Stomach (tissue), 9 donors: ENCODE measurements around the gene CLSTN1. TPM values are rescaled to one million over a fixed set of nuclear protein-coding genes. Genes with fewer than 3 reads are reported as not detected.

Source experiments
- DNase-seq, 2 donors: peaks; one replicate each; pipeline versions ENCODE4 v3.0.0 to v3.0.0-alpha.2; 2013 to 2019
- H3K27ac ChIP-seq, 5 donors: fragments of 200-600 bp in 4 of 5; sonication (generic) in 4 of 5; one replicate each; pipeline ENCODE4 v1.5.1; 2013 to 2019; ENCODE audit warnings: mild to moderate bottlenecking in 1 of 5, moderate library complexity in 1 of 5
- H3K27me3 ChIP-seq, 3 donors: fragments of 200-600 bp; sonication (generic); one replicate each; pipeline ENCODE4 v1.5.1; 2017 to 2019; ENCODE audit warnings: mixed run types in 1 of 3
- H3K36me3 ChIP-seq, 4 donors: fragments of 200-600 bp; sonication (generic); 1 replicate in 3 of 4; 2 replicates in 1 of 4; pipeline ENCODE4 v1.5.1; 2016 to 2019
- H3K4me1 ChIP-seq, 4 donors: fragments of 200-600 bp; sonication (generic); one replicate each; pipeline ENCODE4 v1.5.1; 2016 to 2019
- H3K4me3 ChIP-seq, 4 donors: fragments of 200-600 bp; sonication (generic) in 3 of 4; one replicate each; pipeline ENCODE4 v1.5.1; 2016 to 2019; ENCODE audit warnings: mild to moderate bottlenecking in 1 of 4
- H3K9me3 ChIP-seq, 4 donors: fragments of 200-600 bp; sonication (generic); one replicate each; pipeline ENCODE4 v1.5.1; 2016 to 2019
- CTCF ChIP-seq, 7 experiments: fragments of 450-650 bp in 4 of 7; fragments of 200-600 bp in 3 of 7; sonication (generic) in 3 of 7; IDR thresholded peaks; one replicate each; pipeline ENCODE4 v1.5.1; 2016 to 2019; ENCODE audit warnings: antibody characterized with exemption in 7 of 7, control low read depth in 2 of 7, mild to moderate bottlenecking in 1 of 7
- EP300 ChIP-seq: sonication (generic); formaldehyde crosslinking; IDR thresholded peaks from one replicate; pipeline ENCODE4 v1.6.1; 2017; ENCODE audit warnings: antibody characterized with exemption
- POLR2A ChIP-seq, 4 donors: fragments of 450-650 bp; IDR thresholded peaks; one replicate each; pipeline ENCODE4 v1.6.1; 2016; ENCODE audit warnings: antibody characterized with exemption in 4 of 4, control low read depth in 2 of 4, mild to moderate bottlenecking in 1 of 4, moderate library complexity in 1 of 4
- POLR2AphosphoS5 ChIP-seq, 3 donors: sonication (generic); formaldehyde crosslinking; IDR thresholded peaks; one replicate each; pipeline ENCODE4 v1.6.1; 2016; ENCODE audit warnings: antibody characterized with exemption in 3 of 3
- WGBS, 5 donors: extraction: QIAGEN DNeasy Blood & Tissue Kit in 3 of 5; methylation state at CpG; one replicate each; pipeline versions ENCODE4 v1.1.5 to v1.1.7; 2013 to 2018; 5-methylcytosine and 5-hydroxymethylcytosine counted together
- intact Hi-C: fragments of 100-400 bp; cut with DNase I; formaldehyde crosslinking; loops from one replicate; pipeline ENCODE4 v1.15.1; 2023; ENCODE audit warnings: low total_unique reads
- polyA plus RNA-seq, 3 donors: library from polyadenylated mRNA; stranded (reverse); fragments of 200-250 nt; gene quantifications; one replicate each; pipeline ENCODE4 v1.2.3, GENCODE V29; 2013
- total RNA-seq, 5 donors: library from RNA; depleted of rRNA; stranded (reverse); fragments of >200 nt; gene quantifications; one replicate each; pipeline versions ENCODE4 v1.1.0 to v1.2.3, GENCODE V29; 2014 to 2016
- donor health status: healthy with polysubstance abuse.
- donor health status: Bipolar disorder and iron deficiency.
- donor health status: healthy.

Gene CLSTN1
- total and polyA plus RNA-seq, 8 donors: 10.5 to 156 (median 30.9) TPM

DNA sequence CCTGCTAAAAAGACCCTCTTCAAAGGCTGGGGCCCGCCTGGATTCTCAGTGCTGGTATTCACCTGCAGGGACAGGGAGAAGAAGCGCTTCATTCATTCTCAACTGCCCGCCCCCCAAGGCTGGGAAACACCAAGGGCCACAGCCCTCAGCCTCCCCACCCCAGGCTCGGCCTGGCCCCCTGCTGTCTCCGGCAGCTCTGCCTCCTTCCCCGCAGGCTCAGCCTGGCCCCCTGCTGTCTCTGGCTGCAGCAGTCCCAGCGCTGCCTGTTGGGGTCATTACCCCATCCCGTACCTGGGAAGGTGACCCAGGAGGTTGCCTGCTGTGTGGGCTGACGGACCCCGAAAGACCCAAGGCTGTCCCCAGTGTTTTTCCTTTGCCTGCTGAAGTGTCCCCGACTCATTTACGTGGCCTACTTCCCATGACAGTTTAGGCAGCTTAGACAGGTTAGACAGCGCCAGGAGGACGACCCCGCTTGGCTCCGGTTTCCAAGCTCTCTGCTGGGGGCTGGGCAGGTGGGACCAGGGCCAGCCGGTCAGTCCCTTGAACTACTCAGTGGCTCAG lies 22.9 kb upstream of the CLSTN1 start:
- Histone ChIP-seq H3K27me3 (no peaks in the 10 kb centered on the region), H3K9me3 (no peaks in the 10 kb centered on the region), H3K4me3 (no peak overlapping the region), H3K36me3 (peaks cover 4 to 30% (median 17%) of the 10 kb centered on the region in 4 donors), H3K4me1 (peaks cover 11 to 35% (median 20%) of the 10 kb centered on the region in 4 donors), H3K27ac (no peak overlapping the region)
- intact Hi-C loops: no loop called here
- WGBS, 5 donors: 82 to 90% (median 85%) methylated on average over 17 of the region's 17 CpGs
- TF ChIP-seq EP300 (no peak), CTCF (IDR thresholded peaks at IDR 0.05) (no peak), POLR2AphosphoS5 (IDR thresholded peaks at IDR 0.05) (no peak), POLR2A (IDR thresholded peaks at IDR 0.05) (no peak)
- no peak for DNase-seq

DNA sequence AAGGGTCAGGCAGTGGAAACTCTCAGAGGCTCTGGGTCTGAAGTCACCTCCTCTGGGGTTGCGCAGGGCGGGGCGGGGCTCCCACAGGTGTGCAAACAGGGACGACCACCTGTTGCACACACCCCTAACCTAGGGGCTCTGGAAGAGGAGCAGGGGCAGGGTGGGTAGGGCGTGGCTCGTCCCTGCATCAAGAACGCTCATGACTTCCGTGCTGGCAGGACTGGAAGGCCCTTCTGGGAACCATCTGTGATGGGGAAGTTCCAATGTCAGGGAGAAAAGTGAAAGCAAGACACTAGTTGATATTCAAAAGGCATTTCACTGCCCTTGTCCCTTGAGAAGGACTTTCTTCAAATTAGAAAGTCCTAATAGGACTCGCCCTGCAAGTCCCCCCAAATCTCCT lies 22.1 kb upstream of the CLSTN1 start:
- Histone ChIP-seq H3K4me1 (peaks cover 11 to 35% (median 20%) of the 10 kb centered on the region in 4 donors), H3K4me3 (no peak overlapping the region), H3K9me3 (no peaks in the 10 kb centered on the region), H3K36me3 (peaks cover 4 to 26% (median 16%) of the 10 kb centered on the region in 4 donors), H3K27ac (no peak overlapping the region), H3K27me3 (no peaks in the 10 kb centered on the region)
- intact Hi-C loops: no loop called here
- no peak for DNase-seq
- 65 to 79% (median 68%) methylated on average over 9 of the region's 9 CpGs for WGBS, 5 donors
- TF ChIP-seq POLR2A (IDR thresholded peaks at IDR 0.05): no peak
- TF ChIP-seq CTCF (IDR thresholded peaks at IDR 0.05): no peak
- no peak for TF ChIP-seq EP300
- no peak for TF ChIP-seq POLR2AphosphoS5 (IDR thresholded peaks at IDR 0.05)

GRCh38 chr1:9844756-9845155 lies 21.0 kb upstream of the CLSTN1 start:
- no peaks in the 10 kb centered on the region for H3K27me3 ChIP-seq
- peaks cover 4 to 14% (median 11%) of the 10 kb centered on the region in 4 donors for H3K36me3 ChIP-seq
- no peak overlapping the region for H3K27ac ChIP-seq
- H3K4me3 ChIP-seq: no peak overlapping the region
- DNase-seq: no peak
- no peaks in the 10 kb centered on the region for H3K9me3 ChIP-seq
- intact Hi-C loops: no loop called here
- peaks cover 11 to 35% (median 20%) of the 10 kb centered on the region in 4 donors for H3K4me1 ChIP-seq
- TF ChIP-seq POLR2A (IDR thresholded peaks at IDR 0.05): no peak
- TF ChIP-seq EP300: no peak
- no peak for TF ChIP-seq POLR2AphosphoS5 (IDR thresholded peaks at IDR 0.05)
- TF ChIP-seq CTCF (IDR thresholded peaks at IDR 0.05): no peak
- WGBS, 5 donors: 83 to 90% (median 87%) methylated on average over 3 to 7 of the region's 7 CpGs

GRCh38 chr1:9844106-9844505 lies 20.3 kb upstream of the CLSTN1 start:
- Histone ChIP-seq H3K27ac (peak overlapping the region in 2 of 5 donors; percentile 50 to 51), H3K4me1 (peaks cover 11 to 35% (median 20%) of the 10 kb centered on the region in 4 donors), H3K4me3 (no peak overlapping the region), H3K36me3 (peaks cover 0 to 8% (median 5%) of the 10 kb centered on the region in 4 donors), H3K27me3 (no peaks in the 10 kb centered on the region), H3K9me3 (no peaks in the 10 kb centered on the region)
- no peak for TF ChIP-seq CTCF (IDR thresholded peaks at IDR 0.05)
- TF ChIP-seq POLR2A (IDR thresholded peaks at IDR 0.05): no peak
- no peak for TF ChIP-seq POLR2AphosphoS5 (IDR thresholded peaks at IDR 0.05)
- no peak for TF ChIP-seq EP300
- WGBS, 5 donors: 40 to 62% (median 56%) methylated on average over 8 to 12 of the region's 12 CpGs
- intact Hi-C loops: no loop called here
- no peak for DNase-seq
